SH-SY5Y (cell line): Measurements from ENCODE around the gene SLC9C2.

Experiments
- GATA2 ChIP-seq: IDR thresholded peaks from 2 replicates; pipeline ENCODE4 v1.6.1; 2011; ENCODE audit warnings: mild to moderate bottlenecking, low read depth, low read length
- GATA3 ChIP-seq: IDR thresholded peaks from 2 replicates; pipeline ENCODE4 v1.6.1; 2011; ENCODE audit warnings: low read depth, mild to moderate bottlenecking, low read length, moderate library complexity

SLC9C2 gene

DNA sequence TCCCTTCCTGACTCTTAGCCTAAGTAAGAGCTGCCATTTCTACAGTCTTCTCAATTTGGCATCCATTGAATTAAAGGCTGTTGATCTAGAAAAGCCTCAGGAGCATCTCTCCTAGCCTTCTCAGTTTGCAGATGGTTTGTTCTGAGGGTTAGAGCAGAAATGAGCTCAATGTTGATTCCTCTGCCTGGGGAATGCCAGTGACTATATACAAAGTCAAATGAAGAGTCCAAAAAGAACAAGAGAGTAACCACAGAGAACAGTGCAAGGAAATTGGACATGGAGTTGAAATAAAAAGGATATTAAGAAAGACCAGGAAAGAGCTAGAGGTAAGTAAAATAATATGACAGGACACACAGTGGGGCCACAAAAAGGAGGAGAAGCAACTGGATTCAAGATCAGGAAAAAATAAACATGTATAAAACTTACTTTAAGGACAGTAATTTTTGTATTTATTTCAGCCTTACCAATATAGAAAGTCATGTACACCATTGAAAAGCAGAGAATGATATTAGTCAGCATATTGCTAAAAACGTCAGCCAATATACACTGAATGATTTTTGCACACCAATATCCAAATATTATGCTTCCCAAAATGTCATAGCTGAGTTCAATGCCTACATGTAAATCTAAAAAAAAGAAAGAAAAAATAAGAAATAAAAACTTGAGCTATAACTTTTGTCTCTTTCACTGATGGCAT is 21.3 kb downstream of the SLC9C2 start:
- TF ChIP-seq GATA3 = no peak
- TF ChIP-seq GATA2 = no peak

DNA sequence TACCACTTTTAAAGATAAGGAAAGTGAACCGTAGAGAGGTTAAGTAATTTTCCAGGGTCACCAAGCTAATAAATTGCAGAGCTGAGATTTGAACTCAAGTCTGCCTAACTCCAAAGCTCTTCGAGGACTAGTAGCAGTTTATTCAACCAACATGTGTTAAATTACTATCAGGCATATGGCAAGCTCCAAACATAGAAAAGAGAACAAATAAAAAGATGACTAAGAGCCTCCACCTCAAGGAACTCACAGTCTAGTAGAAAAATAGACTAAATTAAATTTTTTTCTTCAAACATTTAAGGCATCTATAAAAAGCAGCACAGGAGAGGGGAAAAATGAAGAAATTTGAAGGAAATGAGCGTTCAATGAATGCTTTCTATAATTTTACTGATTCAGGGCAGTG is 22.2 kb downstream of the SLC9C2 start:
- no peak for TF ChIP-seq GATA3
- no peak for TF ChIP-seq GATA2

- TF ChIP-seq GATA2 (no peak), GATA3 (no peak)
Observed at GRCh38 chr1:173580071-173580470, 22.8 kb downstream of the SLC9C2 start.

GRCh38 chr1:173573596-173573995 is 29.3 kb downstream of the SLC9C2 start:
- no peak for TF ChIP-seq GATA2
- no peak for TF ChIP-seq GATA3

GRCh38 chr1:173572201-173572873 is 30.5 kb downstream of the SLC9C2 start:
- TF ChIP-seq GATA2 (no peak), GATA3 (no peak)

DNA sequence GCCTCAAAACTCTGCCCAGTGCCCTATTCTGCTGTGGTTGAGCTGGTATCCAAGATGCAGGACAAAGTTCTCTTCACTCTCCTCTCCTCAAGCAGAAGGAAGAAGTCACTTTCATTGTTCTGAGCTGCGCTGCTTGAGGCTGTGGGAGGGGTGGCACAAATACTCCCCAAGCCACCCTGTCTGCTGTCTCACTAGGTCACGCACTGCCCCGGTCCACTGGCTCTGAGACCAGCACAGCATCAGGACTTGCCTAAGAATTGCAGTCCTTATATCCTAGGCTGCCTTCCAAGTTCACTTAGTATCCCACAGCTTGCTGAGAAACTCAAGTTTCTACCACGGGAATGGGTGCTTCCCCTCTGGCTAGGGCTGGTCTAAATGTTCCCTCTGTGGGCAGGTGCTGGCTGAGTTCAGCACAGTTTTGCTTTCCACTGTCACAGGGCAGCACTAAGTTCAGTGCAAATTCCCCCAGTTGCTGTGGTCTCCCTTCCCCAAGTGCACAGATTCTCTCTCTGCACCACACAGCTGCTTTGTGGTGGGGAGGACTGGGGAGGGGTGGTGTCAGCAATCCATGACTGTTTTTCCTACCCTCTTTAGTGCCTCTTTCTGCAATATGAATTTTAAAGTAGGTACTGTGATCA is 32.4 kb downstream of the SLC9C2 start:
- TF ChIP-seq GATA2 (no peak), GATA3 (no peak)

- TF ChIP-seq GATA3 (no peak), GATA2 (no peak)
Observed at GRCh38 chr1:173568483-173568882, 34.4 kb downstream of the SLC9C2 start.

DNA sequence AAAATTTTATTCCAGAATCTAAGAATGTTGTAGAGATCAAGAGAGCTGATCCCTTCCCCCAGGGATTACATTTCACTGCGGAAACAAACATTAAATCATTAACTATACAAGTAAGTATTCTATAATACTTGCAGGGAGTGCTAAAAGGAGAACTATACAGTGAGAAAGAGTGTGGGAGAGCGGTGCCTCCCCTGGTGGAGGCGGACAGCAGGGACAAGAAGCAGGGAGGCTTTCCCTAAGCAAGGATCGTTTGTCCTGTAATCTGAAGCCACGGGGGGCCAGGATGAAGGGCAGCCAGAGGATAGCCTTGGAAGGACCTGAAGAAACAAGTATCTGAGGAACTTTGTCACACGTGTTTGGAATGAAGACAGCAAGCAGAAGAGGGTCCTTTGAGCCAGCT is 40.1 kb downstream of the SLC9C2 start:
- TF ChIP-seq GATA3 = no peak
- TF ChIP-seq GATA2 = no peak

- no peak for TF ChIP-seq GATA2
- no peak for TF ChIP-seq GATA3
Observed at GRCh38 chr1:173561263-173561662, 41.6 kb downstream of the SLC9C2 start.

DNA sequence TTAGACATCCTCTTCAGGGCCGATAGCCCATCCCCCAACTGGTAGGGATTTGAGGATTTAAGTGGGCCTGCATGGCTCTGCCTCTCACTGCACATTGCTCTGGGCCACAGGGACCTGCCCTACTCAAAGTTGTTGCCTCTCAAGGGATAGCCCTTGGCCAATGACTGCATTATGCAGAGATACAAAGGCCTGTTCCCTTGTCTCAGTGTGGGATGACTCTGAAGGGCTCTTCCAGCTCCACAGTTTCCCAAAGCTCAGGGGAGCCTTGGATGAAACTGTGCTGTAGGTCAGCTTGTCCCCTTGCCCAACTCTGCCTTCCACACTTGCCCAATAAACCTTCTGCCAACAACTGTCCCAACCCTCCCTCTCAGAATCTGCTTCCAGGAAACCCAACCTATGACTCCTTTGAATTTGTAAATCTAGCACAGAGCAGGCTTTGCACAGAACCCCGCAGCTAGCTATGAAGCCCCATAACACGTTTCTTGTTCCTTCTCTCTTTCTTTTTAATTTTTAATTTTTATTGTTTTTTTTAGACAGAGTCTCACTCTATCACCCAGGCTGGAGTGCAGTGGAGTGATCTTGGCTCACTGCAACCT is 42.5 kb downstream of the SLC9C2 start:
- TF ChIP-seq GATA3 (no peak), GATA2 (no peak)

- TF ChIP-seq GATA3 = no peak
- no peak for TF ChIP-seq GATA2
Observed at GRCh38 chr1:173555651-173556305, 47.1 kb downstream of the SLC9C2 start.

DNA sequence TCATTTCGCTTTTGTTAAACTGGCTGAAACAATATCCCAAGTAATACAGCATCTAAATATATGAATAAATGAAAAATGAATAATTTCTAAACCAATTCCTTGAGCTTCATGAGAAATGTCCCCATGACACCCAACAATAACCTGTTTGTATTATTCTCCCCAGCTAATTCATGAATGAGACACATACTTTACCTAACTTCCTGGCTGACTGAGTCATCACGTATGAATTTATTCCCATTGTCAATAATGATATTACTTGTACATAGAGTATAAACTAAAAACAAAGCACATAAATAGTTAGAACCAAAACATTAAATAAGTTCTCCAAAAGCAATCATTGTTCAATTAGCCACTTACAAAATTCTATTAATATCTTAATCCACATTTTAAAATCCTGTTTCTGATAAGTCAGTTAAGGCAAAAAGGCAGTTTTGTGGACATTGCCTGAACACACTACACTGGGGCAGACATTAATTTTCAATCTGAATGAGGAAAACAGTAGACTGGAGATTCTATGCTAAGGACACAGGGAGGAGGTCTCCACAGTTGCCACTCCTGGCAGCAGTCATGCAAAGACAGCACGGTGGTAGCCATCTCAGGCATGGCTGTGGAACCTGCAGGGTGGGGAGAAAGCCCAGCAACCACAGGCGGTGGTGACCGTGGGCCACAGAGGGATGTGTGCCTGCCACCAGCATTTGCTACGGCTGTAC is 48.2 kb downstream of the SLC9C2 start:
- TF ChIP-seq GATA2 (no peak), GATA3 (no peak)

DNA sequence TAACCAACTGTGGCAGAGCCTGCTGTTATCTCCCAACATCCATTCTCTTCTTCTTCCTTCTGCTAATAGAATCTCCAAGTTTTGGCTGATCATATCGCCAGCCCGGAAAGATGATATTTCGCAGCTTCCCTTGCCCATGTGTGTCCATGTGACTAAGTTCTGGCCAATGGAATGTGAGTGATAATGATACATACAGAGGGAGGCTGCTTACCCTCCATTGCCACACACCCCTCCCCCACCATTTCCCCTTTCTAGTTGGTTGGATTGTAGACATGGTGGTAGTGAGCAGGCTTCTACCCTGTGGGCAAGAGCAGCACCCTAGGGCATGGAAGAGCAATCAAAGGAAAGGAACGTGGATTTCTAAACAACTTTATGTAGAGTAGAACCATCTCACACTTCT is 48.8 kb downstream of the SLC9C2 start:
- TF ChIP-seq GATA3 (no peak), GATA2 (no peak)
